CMK (cell line): Measurements from ENCODE around the gene COPS7B.
"Not testable (repeated sequence)": the region's sequence is repeated elsewhere in the genome, so short reads cannot be mapped to it uniquely, and the experiment has no call there.

Experiments used
- DNase-seq: peaks from one replicate; pipeline ENCODE4 v3.0.0-alpha.2; 2010; ENCODE audit warnings: low read depth

COPS7B gene

GRCh38 chr2:231786177-231786916 lies at the start of gene COPS7B:
Gene COPS7B (plus strand): TSS chr2:231786445. CDS start chr2:231788571, 2,126 bp downstream.
- peak; percentile 76 for DNase-seq

GRCh38 chr2:231737761-231738160 lies 48.5 kb upstream of the COPS7B start:
- no peak for DNase-seq

- no peak for DNase-seq
Observed at GRCh38 chr2:231743376-231744116, 42.7 kb upstream of the COPS7B start.

- DNase-seq = no peak
Observed at GRCh38 chr2:231745303-231746038, 40.8 kb upstream of the COPS7B start.

- not testable (repeated sequence) for DNase-seq
Observed at GRCh38 chr2:231748153-231748896, 37.9 kb upstream of the COPS7B start.

GRCh38 chr2:231749016-231749415 lies 37.2 kb upstream of the COPS7B start:
- not testable (repeated sequence) for DNase-seq

- DNase-seq = no peak
Observed at GRCh38 chr2:231751042-231751815, 35.0 kb upstream of the COPS7B start.

- DNase-seq = no peak
Observed at GRCh38 chr2:231752061-231752460, 34.2 kb upstream of the COPS7B start.

GRCh38 chr2:231761735-231762134 lies 24.5 kb upstream of the COPS7B start:
- no peak for DNase-seq

- DNase-seq = no peak
Observed at GRCh38 chr2:231764124-231764523, 22.1 kb upstream of the COPS7B start.

- DNase-seq = no peak
Observed at GRCh38 chr2:231764760-231765159, 21.5 kb upstream of the COPS7B start.

GRCh38 chr2:231765496-231765929 lies 20.7 kb upstream of the COPS7B start:
- DNase-seq = no peak

GRCh38 chr2:231769170-231770136 lies 16.8 kb upstream of the COPS7B start:
- DNase-seq = no peak

GRCh38 chr2:231780123-231780908 lies 5.9 kb upstream of the COPS7B start:
- DNase-seq = no peak

GRCh38 chr2:231780909-231781797 lies 5.1 kb upstream of the COPS7B start, which contains the start of gene PDE6D:
Gene PDE6D (minus strand): TSS chr2:231781282. CDS start chr2:231781114, 168 bp downstream.
- DNase-seq = peak; percentile 95

GRCh38 chr2:231781798-231782726 lies 4.2 kb upstream of the COPS7B start:
- no peak for DNase-seq

- no peak for DNase-seq
Observed at GRCh38 chr2:231785413-231785812, 832 bp upstream of the COPS7B start.
